ENCODE results near the gene SEMG1.

DNA sequence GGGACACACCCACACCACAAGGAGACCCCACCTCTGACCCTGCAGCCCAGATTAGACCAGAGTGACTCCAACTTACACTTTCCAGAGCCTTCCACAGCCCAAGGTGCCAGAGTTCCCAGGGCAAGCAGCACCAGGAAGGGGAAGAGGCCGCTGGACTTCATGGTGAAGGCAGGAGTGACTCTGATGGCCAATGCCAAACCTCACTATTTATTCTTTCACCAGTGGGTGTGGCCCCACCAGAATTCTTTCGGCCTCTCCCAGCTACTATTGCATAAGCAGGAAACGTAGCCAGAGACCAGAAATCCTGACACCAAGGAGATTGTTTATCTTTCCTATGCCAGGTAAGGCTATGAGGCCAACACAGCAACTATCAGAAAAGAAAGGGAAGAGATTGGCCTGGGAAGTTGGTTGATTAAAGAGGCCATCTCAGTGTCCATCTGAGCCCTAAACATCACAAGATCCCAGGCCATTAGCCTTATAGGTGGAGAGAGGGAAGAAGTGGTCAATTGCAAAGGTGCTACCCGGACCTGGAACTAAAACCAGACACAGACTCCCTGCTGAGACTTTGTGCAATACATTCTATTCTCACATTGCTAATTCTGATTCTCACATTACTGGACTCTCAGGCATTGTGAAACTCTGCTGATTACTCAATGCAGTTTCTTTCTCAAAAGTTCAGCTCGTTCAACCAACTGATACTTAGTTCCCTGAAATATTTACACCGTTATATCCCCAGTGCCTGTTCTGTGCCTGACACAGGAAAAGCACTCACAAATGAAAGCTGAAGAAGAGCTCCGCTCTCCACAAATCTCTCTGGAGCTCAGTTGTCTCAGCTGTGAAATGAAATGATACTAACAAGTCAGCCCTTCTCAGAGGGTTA is 47.8 kb downstream of the SEMG1 start, which contains the start of gene SLPI:
- TF ChIP-seq, protein P1, sequence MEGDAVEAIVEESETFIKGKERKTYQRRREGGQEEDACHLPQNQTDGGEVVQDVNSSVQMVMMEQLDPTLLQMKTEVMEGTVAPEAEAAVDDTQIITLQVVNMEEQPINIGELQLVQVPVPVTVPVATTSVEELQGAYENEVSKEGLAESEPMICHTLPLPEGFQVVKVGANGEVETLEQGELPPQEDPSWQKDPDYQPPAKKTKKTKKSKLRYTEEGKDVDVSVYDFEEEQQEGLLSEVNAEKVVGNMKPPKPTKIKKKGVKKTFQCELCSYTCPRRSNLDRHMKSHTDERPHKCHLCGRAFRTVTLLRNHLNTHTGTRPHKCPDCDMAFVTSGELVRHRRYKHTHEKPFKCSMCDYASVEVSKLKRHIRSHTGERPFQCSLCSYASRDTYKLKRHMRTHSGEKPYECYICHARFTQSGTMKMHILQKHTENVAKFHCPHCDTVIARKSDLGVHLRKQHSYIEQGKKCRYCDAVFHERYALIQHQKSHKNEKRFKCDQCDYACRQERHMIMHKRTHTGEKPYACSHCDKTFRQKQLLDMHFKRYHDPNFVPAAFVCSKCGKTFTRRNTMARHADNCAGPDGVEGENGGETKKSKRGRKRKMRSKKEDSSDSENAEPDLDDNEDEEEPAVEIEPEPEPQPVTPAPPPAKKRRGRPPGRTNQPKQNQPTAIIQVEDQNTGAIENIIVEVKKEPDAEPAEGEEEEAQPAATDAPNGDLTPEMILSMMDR (optimal IDR thresholded peaks at IDR 0.05 in 1 of 3, IDR thresholded peaks at IDR 0.05 in 1 of 3, conservative IDR thresholded peaks at IDR 0.05 in 1 of 3; ENCODE audit: extremely low read depth in 1 of 3, insufficient read depth in 2 of 3, low read length in 3 of 3), result no peak
- TF ChIP-seq EZH2 (IDR thresholded peaks at IDR 0.05; ENCODE audit: low read length), result no peak
